OCI-LY3 (cell line): Measurements from ENCODE around the gene PRKAG3.

Experiments used
- H2AFZ ChIP-seq: fragments of 200-600, 300-600 bp; shearing (Covaris generic); 2 replicates; pipeline ENCODE4 v1.6.0; 2014; ENCODE audit warnings: antibody characterized with exemption, low read depth, low read length
- H3K27ac ChIP-seq: fragments of 200-600, 300-600 bp; sonication (generic); 2 replicates; pipeline ENCODE4 v1.5.1; 2014; ENCODE audit warnings: mild to moderate bottlenecking, low read length, moderate library complexity, mixed read lengths
- H3K27me3 ChIP-seq: fragments of 200-600, 300-600 bp; sonication (generic); 2 replicates; pipeline ENCODE4 v1.6.1; 2014; ENCODE audit warnings: low read depth, low read length, mixed read lengths
- H3K36me3 ChIP-seq: fragments of 200-600, 300-600 bp; sonication (generic); replicated peaks from 2 replicates; pipeline ENCODE3; 2014; ENCODE audit warnings: low read depth, low read length, mixed read lengths
- H3K4me1 ChIP-seq: fragments of 300-600, 200-600 bp; sonication (generic); 2 replicates; pipeline ENCODE4 v1.6.1; 2014; ENCODE audit warnings: low read length, mixed read lengths
- H3K4me2 ChIP-seq: fragments of 200-600, 300-600 bp; sonication (generic); 2 replicates; pipeline ENCODE4 v1.6.1; 2014; ENCODE audit warnings: low read length, mixed read lengths
- H3K4me3 ChIP-seq: fragments of 300-600, 200-600 bp; sonication (generic); 2 replicates; pipeline ENCODE4 v1.5.1; 2014; ENCODE audit warnings: antibody characterized with exemption, mild to moderate bottlenecking, low read length, moderate library complexity
- H3K79me2 ChIP-seq: fragments of 300-600, 200-600 bp; shearing (Covaris generic); 2 replicates; pipeline ENCODE4 v1.6.1; 2014; ENCODE audit warnings: mild to moderate bottlenecking, low read length, mixed read lengths
- H3K9ac ChIP-seq: fragments of 300-600, 200-600 bp; shearing (Covaris generic); 2 replicates; pipeline ENCODE4 v1.6.0; 2014; ENCODE audit warnings: mild to moderate bottlenecking, low read length, moderate library complexity
- H3K9me3 ChIP-seq: fragments of 200-600, 300-600 bp; shearing (Covaris generic); 2 replicates; pipeline ENCODE4 v1.6.1; 2014; ENCODE audit warnings: low read length, mixed read lengths; ENCODE audit not compliant: insufficient read depth
- H4K20me1 ChIP-seq: fragments of 200-600, 300-600 bp; sonication (generic); 2 replicates; pipeline ENCODE4 v1.6.1; 2016; ENCODE audit warnings: low read length, mixed read lengths; ENCODE audit not compliant: insufficient read depth
- CTCF ChIP-seq: fragments of 200-600, 300-600 bp; sonication (generic); IDR thresholded peaks from 2 replicates; pipeline ENCODE4 v1.5.1; 2014; ENCODE audit warnings: antibody characterized with exemption, low read length, low read depth
- EZH2phosphoT487 ChIP-seq: fragments of 200-600 bp; shearing (Covaris generic); IDR thresholded peaks from 2 replicates; pipeline ENCODE4 v1.6.1; 2018; ENCODE audit warnings: antibody characterized with exemption, mixed run types, low read depth

The PRKAG3 gene

GRCh38 chr2:218839888-218840287, 8.3 kb upstream of the PRKAG3 start:
- TF ChIP-seq CTCF (no peak), EZH2phosphoT487 (no peak)
- H3K36me3 ChIP-seq = no peaks in the 10 kb centered on the region
- peaks cover 10% of the 10 kb centered on the region; the same call in 1 of the 2 replicates for H3K27me3 ChIP-seq

GRCh38 chr2:218839430-218839829, 7.8 kb upstream of the PRKAG3 start:
- Histone ChIP-seq H3K4me2 (no peak overlapping the region), H4K20me1 (no peaks in the 10 kb centered on the region), H3K36me3 (no peaks in the 10 kb centered on the region), H3K4me1 (no peaks in the 10 kb centered on the region), H2AFZ (no peak overlapping the region), H3K27me3 (peaks cover 10% of the 10 kb centered on the region; the same call in 1 of the 2 replicates), H3K9me3 (no peaks in the 10 kb centered on the region), H3K4me3 (no peak overlapping the region), H3K79me2 (no peaks in the 10 kb centered on the region), H3K27ac (no peak overlapping the region), H3K9ac (no peak overlapping the region)
- TF ChIP-seq CTCF (no peak), EZH2phosphoT487 (no peak)

More at GRCh38 chr2:218839888-218840287, 8.3 kb upstream of the PRKAG3 start:
- Histone ChIP-seq H3K4me1 (no peaks in the 10 kb centered on the region), H3K4me2 (no peak overlapping the region), H3K4me3 (no peak overlapping the region), H4K20me1 (no peaks in the 10 kb centered on the region), H3K9me3 (no peaks in the 10 kb centered on the region), H3K9ac (no peak overlapping the region), H2AFZ (no peak overlapping the region), H3K27ac (no peak overlapping the region), H3K79me2 (no peaks in the 10 kb centered on the region)

- no peaks in the 10 kb centered on the region for H3K79me2 ChIP-seq
- TF ChIP-seq CTCF (no peak), EZH2phosphoT487 (no peak)
These were observed 5.9 kb upstream of the PRKAG3 start for GRCh38 chr2:218837495-218837894.

GRCh38 chr2:218834685-218835084, 3.1 kb upstream of the PRKAG3 start:
- no peak overlapping the region for H3K4me3 ChIP-seq
- H3K4me2 ChIP-seq = no peak overlapping the region
- H4K20me1 ChIP-seq = no peaks in the 10 kb centered on the region
- peaks cover 20% of the 10 kb centered on the region; the same call in 1 of the 2 replicates for H3K27me3 ChIP-seq
- TF ChIP-seq EZH2phosphoT487 = no peak
- H3K79me2 ChIP-seq = no peaks in the 10 kb centered on the region
- H3K36me3 ChIP-seq = no peaks in the 10 kb centered on the region
- no peak overlapping the region for H3K27ac ChIP-seq
- peaks cover 6% of the 10 kb centered on the region; the same call in 1 of the 2 replicates for H3K4me1 ChIP-seq
- H3K9me3 ChIP-seq = no peaks in the 10 kb centered on the region
- no peak overlapping the region for H3K9ac ChIP-seq
- H2AFZ ChIP-seq = no peak overlapping the region

More at GRCh38 chr2:218837495-218837894, 5.9 kb upstream of the PRKAG3 start:
- no peak overlapping the region for H3K4me3 ChIP-seq
- H3K27me3 ChIP-seq = peaks cover 19% of the 10 kb centered on the region; the same call in 1 of the 2 replicates
- H3K4me2 ChIP-seq = no peak overlapping the region
- no peak overlapping the region for H3K27ac ChIP-seq
- no peaks in the 10 kb centered on the region for H4K20me1 ChIP-seq
- H3K36me3 ChIP-seq = no peaks in the 10 kb centered on the region
- H2AFZ ChIP-seq = no peak overlapping the region
- no peak overlapping the region for H3K9ac ChIP-seq
- H3K9me3 ChIP-seq = no peaks in the 10 kb centered on the region
- H3K4me1 ChIP-seq = no peaks in the 10 kb centered on the region
